HFFc6 (cell line): ENCODE results near the gene MCOLN2. TPM values are rescaled to one million over a fixed set of nuclear protein-coding genes. Genes with fewer than 3 reads are reported as not detected.
"Not testable (repeated sequence)": the region's sequence is repeated elsewhere in the genome, so short reads cannot be mapped to it uniquely, and the experiment has no call there.

Source experiments
- DNase-seq: peaks from one replicate; pipeline ENCODE4 v3.0.0-alpha.2; 2018
- H3K27ac Mint-ChIP-seq: 2 replicates; pipeline ENCODE4 v1.8.0; 2020; ENCODE audit warnings: mild to moderate bottlenecking, mixed read lengths
- H3K27me3 Mint-ChIP-seq: 2 replicates; pipeline ENCODE4 v1.8.0; 2021; ENCODE audit warnings: mild to moderate bottlenecking, moderate library complexity, mixed read lengths; ENCODE audit not compliant: insufficient read depth
- H3K36me3 Mint-ChIP-seq: 2 replicates; pipeline ENCODE4 v1.8.0; 2021; ENCODE audit warnings: low read depth, mixed read lengths
- H3K4me1 Mint-ChIP-seq: 2 replicates; pipeline ENCODE4 v1.8.0; 2020; ENCODE audit warnings: low read depth, mixed read lengths
- H3K4me3 Mint-ChIP-seq: 2 replicates; pipeline ENCODE4 v1.8.0; 2020; ENCODE audit warnings: mild to moderate bottlenecking, moderate library complexity, mixed read lengths
- H3K9me3 Mint-ChIP-seq: 2 replicates; pipeline ENCODE4 v1.8.0; 2020; ENCODE audit warnings: mild to moderate bottlenecking, mixed read lengths
- CTCF ChIP-seq: fragments of 200-600 bp; sonication (generic); IDR thresholded peaks from 2 replicates; pipeline ENCODE4 v1.5.0; 2021; ENCODE audit warnings: antibody characterized with exemption, mild to moderate bottlenecking
- total RNA-seq, 6 experiments: library from RNA; stranded (reverse); fragmentation: NEBNext Ultra II Directional; extraction: Animal tissue kit (Norgen Biotek cat#: 25700); gene quantifications; 2 replicates in 1 of 6; 3 replicates in 5 of 6; pipeline ENCODE4 v1.2.3, GENCODE V29; 2021

MCOLN2 gene
- total RNA-seq, 6 experiments from 2014 or later, result 1.3 to 4.1 (median 2.5) TPM

GRCh38 chr1:84995484-84996334 is 1.2 kb downstream of the MCOLN2 start:
- H3K27ac Mint-ChIP-seq, result no peak overlapping the region
- no peak for DNase-seq
- peaks cover 14% of the 10 kb centered on the region for H3K27me3 Mint-ChIP-seq
- H3K4me1 Mint-ChIP-seq, result peaks cover 19% of the 10 kb centered on the region
- peak overlapping the region; percentile 88; the same call in 1 of the 2 replicates for H3K4me3 Mint-ChIP-seq
- H3K9me3 Mint-ChIP-seq, result no peaks in the 10 kb centered on the region
- H3K36me3 Mint-ChIP-seq, result no peaks in the 10 kb centered on the region
- no peak for TF ChIP-seq CTCF

GRCh38 chr1:84991097-84991920 is 5.6 kb downstream of the MCOLN2 start:
- H3K27ac Mint-ChIP-seq, result no peak overlapping the region
- no peaks in the 10 kb centered on the region for H3K27me3 Mint-ChIP-seq

GRCh38 chr1:84988588-84988987 is 8.3 kb downstream of the MCOLN2 start:
- no peak overlapping the region for H3K27ac Mint-ChIP-seq
- H3K9me3 Mint-ChIP-seq, result no peaks in the 10 kb centered on the region
- TF ChIP-seq CTCF, result no peak
- H3K4me3 Mint-ChIP-seq, result no peak overlapping the region
- no peaks in the 10 kb centered on the region for H3K4me1 Mint-ChIP-seq
- DNase-seq, result no peak
- no peaks in the 10 kb centered on the region for H3K36me3 Mint-ChIP-seq
- no peaks in the 10 kb centered on the region for H3K27me3 Mint-ChIP-seq

More at GRCh38 chr1:84991097-84991920, 5.6 kb downstream of the MCOLN2 start:
- no peak for TF ChIP-seq CTCF
- Mint-ChIP-seq H3K4me3 (no peak overlapping the region), H3K4me1 (no peaks in the 10 kb centered on the region; the same call in 1 of the 2 replicates), H3K9me3 (no peaks in the 10 kb centered on the region), H3K36me3 (no peaks in the 10 kb centered on the region)
- DNase-seq, result no peak

- not testable (repeated sequence) for H3K36me3 Mint-ChIP-seq, H3K4me1 Mint-ChIP-seq, H3K27me3 Mint-ChIP-seq, H3K27ac Mint-ChIP-seq, H3K4me3 Mint-ChIP-seq, DNase-seq, H3K9me3 Mint-ChIP-seq
Observed at GRCh38 chr1:84986561-84986960, 10.4 kb downstream of the MCOLN2 start.

- H3K27me3 Mint-ChIP-seq, result no peaks in the 10 kb centered on the region
- no peak overlapping the region for H3K4me3 Mint-ChIP-seq
- TF ChIP-seq CTCF, result no peak
- 0 out of 2 replicates have a peak, but pooled peaks cover 5% of the 10 kb centered on the region for H3K36me3 Mint-ChIP-seq
- no peaks in the 10 kb centered on the region for H3K9me3 Mint-ChIP-seq
- no peak for DNase-seq
- no peak overlapping the region for H3K27ac Mint-ChIP-seq
- no peaks in the 10 kb centered on the region for H3K4me1 Mint-ChIP-seq
Observed at GRCh38 chr1:84985365-84985764, 11.5 kb downstream of the MCOLN2 start.
